ENCODE data around the gene SLC6A13.

- TF ChIP-seq CTCF (IDR thresholded peaks at IDR 0.05) (no peak), POLR2A (IDR thresholded peaks at IDR 0.05) (no peak)
These were observed 25.4 kb downstream of the SLC6A13 start for GRCh38 chr12:237026-237815.
